Calu3 (cell line): ENCODE results near the gene NBPF15. TPM values are rescaled to one million over a fixed set of nuclear protein-coding genes. Genes with fewer than 3 reads are reported as not detected.
"Not testable (repeated sequence)": the region's sequence is repeated elsewhere in the genome, so short reads cannot be mapped to it uniquely, and the experiment has no call there.

Experiments
- Bru-seq: library from RNA; stranded (reverse); fragments of 400-500 nt; gene quantifications from one replicate; lab custom pipeline; 2021; lab: Mats Ljungman, UMichigan
- BruChase-seq, 2 experiments: library from RNA; stranded (reverse); fragments of 400-500 nt; gene quantifications; one replicate each; lab custom pipeline; 2021; lab: Mats Ljungman, UMichigan
- BruUV-seq: library from RNA; stranded (reverse); fragments of 400-500 nt; replicated peaks from 2 replicates; lab custom pipeline; 2021; lab: Mats Ljungman, UMichigan
- CTCF ChIA-PET: fragments of 300-600 bp; sonication (Branson Sonifier 250); formaldehyde crosslinking; loops from one replicate; lab custom pipeline; 2022; ENCODE audit warnings: antibody characterized with exemption; lab: Charles Lee
- DNase-seq: peaks from one replicate; pipeline ENCODE4 v3.0.0; 2022
- H3K27ac Mint-ChIP-seq: one replicate; pipeline ENCODE4 v1.8.0; 2022; ENCODE audit warnings: mixed read lengths; ENCODE audit not compliant: unreplicated experiment
- H3K27me3 Mint-ChIP-seq: one replicate; pipeline ENCODE4 v1.8.0; 2022; ENCODE audit warnings: mixed read lengths; ENCODE audit not compliant: unreplicated experiment
- H3K36me3 Mint-ChIP-seq: one replicate; pipeline ENCODE4 v1.8.0; 2022; ENCODE audit warnings: mild to moderate bottlenecking, moderate library complexity, mixed read lengths; ENCODE audit not compliant: insufficient read depth, unreplicated experiment
- H3K4me1 Mint-ChIP-seq: one replicate; pipeline ENCODE4 v1.8.0; 2022; ENCODE audit warnings: mild to moderate bottlenecking, low read depth, mixed read lengths; ENCODE audit not compliant: unreplicated experiment
- H3K4me3 Mint-ChIP-seq: one replicate; pipeline ENCODE4 v1.8.0; 2022; ENCODE audit warnings: mild to moderate bottlenecking, low read depth, moderate library complexity, mixed read lengths; ENCODE audit not compliant: unreplicated experiment
- H3K9me3 Mint-ChIP-seq: one replicate; pipeline ENCODE4 v1.8.0; 2022; ENCODE audit warnings: low read depth, mixed read lengths; ENCODE audit not compliant: unreplicated experiment
- intact Hi-C: fragments of 100-400 bp; cut with micrococcal nuclease; formaldehyde crosslinking; loops from one replicate; pipeline ENCODE4 v1.10.0; 2022; ENCODE audit not compliant: unreplicated experiment
- long read RNA-seq: library from polyadenylated mRNA; stranded (forward); transcript quantifications from one replicate; pipeline ENCODE4 v2.0.0, GENCODE V29; 2022
- total RNA-seq: library from RNA; stranded (reverse); gene quantifications from 2 replicates; pipeline ENCODE4 v1.2.3, GENCODE V29; 2022

The NBPF15 gene
- 47.7 and 53.8 TPM in 2 replicates for total RNA-seq
- percentile 70 among the genes with signal in this experiment for Bru-seq, nascent RNA
- percentile 83 among the genes with signal in this experiment for BruChase-seq, experiment 1, labeled RNA remaining after a 6-hour chase
- BruChase-seq, experiment 2, labeled RNA remaining after a 2-hour chase, result percentile 86 among the genes with signal in this experiment
- long read RNA-seq, full-length matches to known transcripts, result 1 of 16 reads
- long read RNA-seq, partial matches to known transcripts, result 1 of 16 reads
- long read RNA-seq, other reads (novel, unspliced or antisense), result 14 of 16 reads

DNA sequence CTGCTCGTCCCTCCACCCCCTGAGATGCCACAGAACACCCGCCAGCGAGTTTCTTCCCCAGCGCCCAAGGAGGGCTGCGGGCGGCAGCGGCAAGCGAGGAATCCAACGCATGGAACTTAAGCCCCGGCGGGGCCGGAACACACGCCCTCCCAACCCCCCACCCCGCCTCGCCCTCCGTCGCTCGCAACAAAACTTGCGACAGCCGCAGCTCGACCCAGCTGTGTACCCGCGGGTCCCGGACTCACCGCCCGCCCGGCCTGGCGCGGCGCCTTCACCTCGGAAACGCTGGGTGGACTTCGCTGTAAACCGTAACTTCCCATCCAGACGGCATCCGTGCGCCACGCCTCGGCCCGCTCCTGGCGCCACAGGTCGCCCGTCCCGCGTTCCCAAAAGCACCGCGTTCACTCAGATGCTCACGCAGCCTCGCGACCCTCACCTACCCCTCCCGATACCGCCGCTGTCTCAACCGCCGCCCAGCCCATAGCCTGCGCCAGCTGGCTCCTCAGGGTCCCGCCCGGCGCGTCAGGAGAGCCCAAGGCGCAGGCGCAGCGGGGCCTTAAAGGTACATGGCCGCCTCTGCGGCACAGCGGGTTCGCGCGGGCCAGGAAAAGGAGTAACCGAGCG, at the start of gene NBPF15:
Gene NBPF15, minus strand, starts transcription at position 534 of the 624 bp plus-strand sequence. CDS start 21,666 bp downstream, outside the sequence.
- H3K4me1 Mint-ChIP-seq, BruUV-seq, H3K36me3 Mint-ChIP-seq, H3K9me3 Mint-ChIP-seq, intact Hi-C loops, H3K27me3 Mint-ChIP-seq: not testable (repeated sequence)
- CTCF ChIA-PET, result interaction anchor here (0.6 kb wide), 1 partner anchor 1345 kb away, joined by 3 read pairs; no protein-coding TSS in a partner anchor
- Mint-ChIP-seq H3K27ac (peak within 1 kb of the TSS; percentile 76), H3K4me3 (peak within 1 kb of the TSS; percentile 99)
- DNase-seq, result peak; percentile 76

GRCh38 chr1:144496429-144496828, 35.0 kb upstream of the NBPF15 start:
- intact Hi-C loops, BruUV-seq, DNase-seq, H3K27ac Mint-ChIP-seq, H3K4me1 Mint-ChIP-seq, H3K27me3 Mint-ChIP-seq, H3K36me3 Mint-ChIP-seq, H3K4me3 Mint-ChIP-seq, H3K9me3 Mint-ChIP-seq, CTCF ChIA-PET: not testable (repeated sequence)

DNA sequence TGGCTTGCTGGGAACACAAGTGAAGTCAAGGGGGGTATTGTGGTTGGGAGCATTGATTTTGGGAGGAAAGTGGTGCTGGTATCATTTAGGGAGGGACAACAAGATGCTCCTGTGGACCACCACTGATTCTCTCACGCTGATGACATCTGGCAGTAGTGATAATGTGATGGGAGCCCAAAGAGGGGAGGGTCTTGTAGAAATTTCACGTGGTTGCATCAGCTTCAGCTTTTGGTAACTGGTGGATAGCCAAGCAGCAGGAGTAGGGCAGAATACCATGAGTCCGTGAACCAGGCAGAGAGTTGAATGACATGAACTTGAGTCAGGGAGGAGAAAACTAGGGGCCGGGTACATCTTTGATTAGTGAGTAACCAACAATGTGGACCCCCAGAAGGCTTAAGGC, 32.7 kb upstream of the NBPF15 start:
- intact Hi-C loops, H3K27ac Mint-ChIP-seq, DNase-seq, H3K9me3 Mint-ChIP-seq, H3K4me3 Mint-ChIP-seq, BruUV-seq, H3K4me1 Mint-ChIP-seq, CTCF ChIA-PET, H3K36me3 Mint-ChIP-seq, H3K27me3 Mint-ChIP-seq: not testable (repeated sequence)

DNA sequence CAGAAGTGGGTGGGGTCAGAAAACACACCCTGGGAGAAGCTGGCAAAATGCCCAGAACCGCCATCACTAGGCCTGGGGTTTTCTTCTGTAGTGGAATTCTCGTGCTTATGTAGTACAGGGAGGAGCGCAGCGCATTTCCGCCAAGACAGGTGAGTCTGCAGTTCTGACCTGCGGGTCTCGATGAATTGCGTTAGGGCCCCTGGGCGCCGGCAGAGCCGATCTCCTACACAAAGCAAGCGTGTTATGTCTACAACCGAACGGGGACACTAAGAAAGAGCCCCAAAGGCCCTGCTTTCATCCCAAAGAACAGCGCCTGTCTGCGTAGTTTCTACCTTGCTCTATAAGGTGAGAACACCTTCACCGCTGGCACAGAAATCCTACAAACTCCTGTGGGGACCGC, 28.9 kb upstream of the NBPF15 start:
- H3K27ac Mint-ChIP-seq, BruUV-seq, H3K4me1 Mint-ChIP-seq, H3K9me3 Mint-ChIP-seq, H3K27me3 Mint-ChIP-seq, CTCF ChIA-PET, H3K4me3 Mint-ChIP-seq, DNase-seq, intact Hi-C loops, H3K36me3 Mint-ChIP-seq: not testable (repeated sequence)

GRCh38 chr1:144487002-144487401, 25.5 kb upstream of the NBPF15 start:
- CTCF ChIA-PET, H3K27ac Mint-ChIP-seq, H3K36me3 Mint-ChIP-seq, H3K9me3 Mint-ChIP-seq, intact Hi-C loops, H3K4me1 Mint-ChIP-seq, H3K27me3 Mint-ChIP-seq, H3K4me3 Mint-ChIP-seq, BruUV-seq: not testable (repeated sequence)
- DNase-seq, result peak; percentile 5

DNA sequence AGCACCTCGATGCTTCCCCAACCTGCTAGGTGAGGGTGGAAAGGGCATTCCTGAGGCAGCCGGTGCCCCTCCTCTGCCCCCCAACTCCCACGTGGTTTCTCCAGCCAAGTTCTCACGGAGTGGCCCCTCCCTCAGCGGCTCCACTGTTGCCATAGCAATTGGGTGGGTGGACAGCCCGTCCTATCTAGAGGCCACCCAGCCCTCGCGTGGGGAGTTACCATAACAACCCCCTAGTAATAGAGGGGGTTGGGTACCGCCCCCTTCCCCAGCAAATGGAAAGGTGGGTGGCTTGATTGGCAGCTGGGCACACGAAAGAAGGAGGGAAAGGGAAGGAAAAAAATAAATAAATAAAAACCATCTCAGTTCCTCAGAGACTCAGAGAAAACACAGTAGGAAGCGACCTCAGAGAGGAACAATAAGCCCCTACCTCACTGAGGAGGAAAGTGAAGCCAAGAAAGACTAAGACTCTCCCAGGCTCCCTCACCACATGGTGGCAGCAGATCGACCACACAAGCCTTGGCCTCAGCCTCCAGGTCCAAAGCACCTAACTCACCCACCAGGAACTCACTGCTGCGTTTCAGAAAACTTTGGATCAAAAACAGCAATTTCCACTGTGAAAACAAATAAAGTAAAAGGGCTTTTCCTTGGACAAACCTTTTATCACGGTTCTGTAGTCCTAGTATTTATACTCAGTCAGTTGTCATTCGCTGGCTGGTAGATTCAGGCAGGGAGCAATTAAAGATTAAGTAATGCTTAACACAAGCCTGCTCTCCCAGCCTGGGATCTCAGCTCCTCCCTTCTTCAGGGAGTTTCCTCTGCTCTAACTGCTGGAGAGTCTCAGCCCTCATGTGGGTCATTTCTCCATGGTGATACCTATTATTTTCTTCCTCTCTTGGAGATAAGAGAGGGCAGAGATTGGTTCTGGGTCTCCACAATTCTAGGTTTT, 23.9 kb upstream of the NBPF15 start:
- H3K4me3 Mint-ChIP-seq, CTCF ChIA-PET, H3K9me3 Mint-ChIP-seq, intact Hi-C loops, BruUV-seq, H3K27ac Mint-ChIP-seq, H3K27me3 Mint-ChIP-seq, H3K36me3 Mint-ChIP-seq, DNase-seq, H3K4me1 Mint-ChIP-seq: not testable (repeated sequence)

DNA sequence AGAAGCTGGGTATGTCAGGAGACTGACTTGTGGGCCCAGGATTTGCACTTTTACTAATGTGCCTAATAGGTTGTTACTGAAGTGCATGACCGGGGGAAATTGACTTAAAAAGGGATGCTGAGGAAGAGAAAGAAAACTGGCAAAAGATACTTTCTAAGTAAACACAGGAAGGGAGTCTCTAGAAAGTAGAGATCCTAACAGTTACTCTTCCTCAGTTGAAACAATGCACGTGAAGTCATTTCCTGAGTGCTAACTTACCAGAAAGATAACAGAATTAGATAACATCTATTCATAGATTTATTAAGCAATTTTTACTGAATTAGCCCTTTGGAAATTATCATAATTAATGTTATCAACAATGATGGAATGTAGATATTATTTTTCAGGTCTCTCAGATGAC, 12.4 kb upstream of the NBPF15 start:
- H3K4me3 Mint-ChIP-seq, BruUV-seq: not testable (repeated sequence)
- peaks cover 13% of the 10 kb centered on the region for H3K27me3 Mint-ChIP-seq

GRCh38 chr1:144471434-144471833, 10.0 kb upstream of the NBPF15 start:
- CTCF ChIA-PET, H3K27ac Mint-ChIP-seq, BruUV-seq, intact Hi-C loops, H3K9me3 Mint-ChIP-seq, H3K4me1 Mint-ChIP-seq, H3K4me3 Mint-ChIP-seq, DNase-seq, H3K36me3 Mint-ChIP-seq: not testable (repeated sequence)
- H3K27me3 Mint-ChIP-seq, result peaks cover 20% of the 10 kb centered on the region

More for the DNA sequence above, 12.4 kb upstream of the NBPF15 start:
- DNase-seq, H3K36me3 Mint-ChIP-seq, H3K27ac Mint-ChIP-seq, intact Hi-C loops, CTCF ChIA-PET, H3K4me1 Mint-ChIP-seq, H3K9me3 Mint-ChIP-seq: not testable (repeated sequence)

DNA sequence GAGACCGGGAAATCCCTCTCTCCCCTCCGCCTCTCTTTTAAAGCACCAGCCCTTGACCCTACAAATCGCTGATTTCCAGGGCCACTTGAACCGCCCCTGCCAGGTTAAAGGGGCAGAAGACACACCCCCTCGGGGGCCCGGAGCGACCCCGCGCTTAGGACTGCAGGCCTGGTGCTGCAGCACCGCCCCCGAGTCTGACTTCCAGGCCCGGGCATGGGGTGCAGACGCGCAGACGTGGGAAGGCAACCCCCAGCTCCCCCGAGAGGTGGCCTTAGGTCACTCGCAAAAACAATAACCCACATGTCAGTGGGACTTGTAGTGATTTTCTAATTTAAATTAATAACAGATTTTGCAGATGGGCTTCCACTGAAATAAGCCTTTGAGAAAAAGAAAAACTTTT, 309 bp upstream of the NBPF15 start:
- BruUV-seq, DNase-seq, intact Hi-C loops, H3K27me3 Mint-ChIP-seq, H3K36me3 Mint-ChIP-seq, H3K4me1 Mint-ChIP-seq, H3K9me3 Mint-ChIP-seq: not testable (repeated sequence)
- H3K4me3 Mint-ChIP-seq, result peak overlapping the region; percentile 99
- peak overlapping the region; percentile 76 for H3K27ac Mint-ChIP-seq
- CTCF ChIA-PET, result interaction anchor here (0.6 kb wide), 1 partner anchor 1344 kb away, joined by 3 read pairs; no protein-coding TSS in a partner anchor
